ENCODE data around the gene ARHGEF19. TPM values are rescaled to one million over a fixed set of nuclear protein-coding genes. Genes with fewer than 3 reads are reported as not detected.
A peak's percentile ranks its signal among the peaks of the same experiment; 100 is the strongest.

The ARHGEF19 gene
- total and polyA plus RNA-seq, 9 of the 15 experiments (the other 6 are each of a cell fraction or from before 2014, with no cell fraction given): 0.73 to 21.0 (median 5.2) TPM

- no peak for TF ChIP-seq REST (IDR thresholded peaks at IDR 0.05; ENCODE audit: borderline replicate concordance)
- no peak for TF ChIP-seq REST (CRISPR knock-in tag; IDR thresholded peaks at IDR 0.05; ENCODE audit: low read depth)
- TF ChIP-seq CHD4 (IDR thresholded peaks at IDR 0.05; ENCODE audit: insufficient read depth, insufficient replicate concordance, low read depth, low read length, poor library complexity, severe bottlenecking): peak; percentile 49
- no peak for TF ChIP-seq ZNF780A (CRISPR knock-in tag; IDR thresholded peaks at IDR 0.05)
- TF ChIP-seq TEAD4 (IDR thresholded peaks at IDR 0.05; ENCODE audit: low read length): no peak
- no peak for TF ChIP-seq TEAD4 (CRISPR knock-in tag; IDR thresholded peaks at IDR 0.05; ENCODE audit: borderline replicate concordance)
- no peak for TF ChIP-seq CEBPZ (IDR thresholded peaks at IDR 0.05; ENCODE audit: borderline replicate concordance, low read depth, low read length)
- no peak for TF ChIP-seq ATF1 (CRISPR knock-in tag; IDR thresholded peaks at IDR 0.05)
- peak; percentile 98 for TF ChIP-seq ATF1 (tag; IDR thresholded peaks at IDR 0.05)
- no peak for TF ChIP-seq KLF1 (tag; IDR thresholded peaks at IDR 0.05)
- no peak; the same call in 1 of the 2 replicates for TF ChIP-seq NKRF (IDR thresholded peaks at IDR 0.05; ENCODE audit: borderline replicate concordance)
- no peak for TF ChIP-seq ETS2 (tag; IDR thresholded peaks at IDR 0.05; ENCODE audit: borderline replicate concordance, poor library complexity, severe bottlenecking)
These were observed 48.0 kb downstream of the ARHGEF19 start (continued) for GRCh38 chr1:16164213-16165072.

All from K562 (cell line).